HG02852 (cell line): ENCODE measurements around the gene MIEF2.
"Not testable (repeated sequence)": the region's sequence is repeated elsewhere in the genome, so short reads cannot be mapped to it uniquely, and the experiment has no call there.

Source experiments
- ATAC-seq: cut with Tn5 transposase; IDR thresholded peaks from one replicate; pipeline ENCODE4 v1.9.1; 2021; ENCODE audit warnings: mild to moderate bottlenecking, moderate library complexity; ENCODE audit not compliant: unreplicated experiment

MIEF2 gene

GRCh38 chr17:18260332-18261145, at the start of gene MIEF2:
Gene MIEF2 (plus strand): TSS chr17:18260662. CDS start chr17:18262721, 2,059 bp downstream.
- ATAC-seq = peak; percentile 83

- ATAC-seq = no peak
These were observed 46.7 kb upstream of the MIEF2 start for GRCh38 chr17:18213666-18214270.

DNA sequence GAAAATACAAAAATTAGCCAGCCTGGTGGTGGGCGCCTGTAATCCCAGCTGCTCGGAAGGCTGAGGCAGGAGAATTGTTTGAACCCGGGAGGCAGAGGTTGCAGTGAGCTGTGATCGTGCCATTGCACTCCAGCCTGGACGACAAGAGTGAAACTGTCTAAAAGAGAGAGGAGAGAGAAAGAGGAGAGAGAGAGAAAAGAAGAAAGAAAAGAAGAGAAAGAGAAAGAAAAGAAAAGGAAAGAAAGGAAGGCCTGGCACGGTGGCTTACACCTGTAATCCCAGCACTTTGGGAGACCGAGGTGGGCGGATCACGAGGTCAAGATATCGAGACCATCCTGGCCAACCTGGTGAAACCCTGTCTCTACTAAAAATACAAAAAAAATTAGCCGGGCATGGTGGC, 43.6 kb upstream of the MIEF2 start:
- not testable (repeated sequence) for ATAC-seq

DNA sequence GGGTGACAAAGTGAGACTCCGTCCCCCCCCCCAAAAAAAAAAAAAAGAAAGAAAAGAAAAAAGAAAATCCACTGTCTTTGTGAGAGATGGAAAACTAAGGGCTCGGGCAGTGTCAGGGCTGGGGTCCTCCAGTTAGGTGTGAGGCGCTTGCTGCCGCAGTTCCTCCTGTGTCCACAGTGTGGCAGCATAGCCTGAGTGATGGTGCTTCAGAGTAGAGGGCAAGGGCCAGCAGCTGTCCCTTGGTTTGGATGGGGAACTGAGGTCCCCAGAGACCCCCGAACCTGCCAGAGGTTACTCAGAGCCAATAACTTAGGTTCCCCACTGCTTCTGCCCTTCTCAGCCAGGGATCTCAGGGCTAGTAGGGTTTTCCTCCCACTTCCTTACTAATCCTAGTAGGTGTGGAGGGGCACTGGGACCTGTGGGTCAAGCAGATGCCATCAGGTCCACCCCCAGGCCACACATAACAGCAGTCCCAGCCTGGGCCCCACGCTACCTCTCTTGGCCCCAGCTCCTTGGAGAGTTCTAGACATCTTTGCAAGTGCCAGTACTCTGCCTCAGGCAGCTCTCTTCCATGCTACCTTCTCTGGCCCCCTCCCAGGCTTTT, 42.9 kb upstream of the MIEF2 start:
- ATAC-seq = no peak

GRCh38 chr17:18218756-18219415, 41.6 kb upstream of the MIEF2 start:
- ATAC-seq = no peak

DNA sequence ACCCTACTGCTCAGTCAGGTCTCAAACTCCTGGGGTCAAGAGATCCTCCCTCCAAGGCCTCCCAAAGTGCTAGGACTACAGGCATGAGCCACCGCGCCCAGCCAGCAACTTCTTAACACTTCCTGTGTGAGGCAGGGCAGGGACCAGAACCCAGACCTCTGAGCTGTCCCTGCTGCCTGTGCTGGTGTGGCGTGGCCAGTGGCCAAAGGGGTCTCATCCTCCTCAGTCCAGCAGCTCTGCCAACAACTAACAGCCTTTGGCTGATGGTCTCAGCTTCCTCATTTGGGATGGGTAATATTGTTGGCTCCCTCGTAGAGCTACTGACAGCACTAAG, 36.4 kb upstream of the MIEF2 start:
- no peak for ATAC-seq

GRCh38 chr17:18224387-18225120, 35.9 kb upstream of the MIEF2 start:
- no peak for ATAC-seq

- peak; percentile 89 for ATAC-seq
These were observed 35.3 kb upstream of the MIEF2 start, which contains the start of gene LLGL1 for GRCh38 chr17:18225121-18225641. Gene LLGL1 (plus strand): TSS chr17:18225635. CDS start chr17:18225683, 48 bp downstream.

DNA sequence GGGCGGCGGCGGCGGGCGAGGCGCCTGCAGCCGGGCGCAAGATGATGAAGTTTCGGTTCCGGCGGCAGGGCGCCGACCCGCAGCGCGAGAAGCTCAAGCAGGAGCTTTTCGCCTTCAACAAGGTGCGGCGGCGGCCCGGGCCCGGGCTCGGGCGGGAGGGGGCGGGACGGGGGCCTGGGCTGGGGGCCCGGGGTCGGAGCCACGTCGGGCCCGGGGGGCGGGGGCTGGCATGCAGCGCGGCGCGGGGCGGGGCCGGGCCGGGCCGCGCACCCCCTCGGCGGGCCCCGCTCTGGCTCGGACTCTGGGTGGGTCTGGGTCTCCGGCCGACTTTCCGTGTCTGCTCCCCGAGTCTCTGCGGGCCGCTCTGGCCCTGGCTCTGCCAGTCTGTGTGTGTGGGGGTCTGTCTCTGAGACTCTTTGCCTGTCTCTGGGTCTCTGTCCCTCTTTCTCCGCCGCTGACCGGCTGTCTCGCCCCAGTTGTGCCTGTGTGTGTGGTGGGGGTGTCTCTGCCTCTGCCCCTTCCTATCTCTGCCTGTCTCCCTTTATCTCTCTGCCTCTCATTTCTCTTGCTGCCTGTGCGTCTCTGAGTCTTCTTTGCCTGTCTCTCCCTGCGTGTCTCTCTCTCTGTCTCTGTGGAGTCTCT, 34.7 kb upstream of the MIEF2 start:
- peak; percentile 3 for ATAC-seq

- ATAC-seq = no peak
These were observed 34.0 kb upstream of the MIEF2 start for GRCh38 chr17:18226284-18226945.

DNA sequence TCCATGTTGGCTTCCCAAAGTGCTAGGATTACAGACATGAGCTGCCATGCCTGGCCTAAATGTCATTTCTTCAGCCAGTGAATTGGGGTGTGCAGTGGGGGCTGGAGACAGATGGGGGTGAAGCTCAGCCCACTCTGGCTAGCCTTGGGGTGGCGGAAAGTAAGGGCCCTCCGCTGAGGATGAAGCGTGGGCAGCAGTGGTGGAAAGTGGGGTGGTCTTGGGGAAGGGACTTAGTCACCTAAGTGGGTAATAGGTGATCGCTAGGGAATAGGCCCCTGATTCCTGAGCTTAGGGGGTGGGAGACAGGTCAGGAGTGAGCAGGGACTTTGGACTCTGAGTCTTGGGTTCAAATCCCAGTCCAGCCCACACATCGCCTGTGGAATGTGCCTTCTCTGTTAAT, 32.8 kb upstream of the MIEF2 start:
- no peak for ATAC-seq

DNA sequence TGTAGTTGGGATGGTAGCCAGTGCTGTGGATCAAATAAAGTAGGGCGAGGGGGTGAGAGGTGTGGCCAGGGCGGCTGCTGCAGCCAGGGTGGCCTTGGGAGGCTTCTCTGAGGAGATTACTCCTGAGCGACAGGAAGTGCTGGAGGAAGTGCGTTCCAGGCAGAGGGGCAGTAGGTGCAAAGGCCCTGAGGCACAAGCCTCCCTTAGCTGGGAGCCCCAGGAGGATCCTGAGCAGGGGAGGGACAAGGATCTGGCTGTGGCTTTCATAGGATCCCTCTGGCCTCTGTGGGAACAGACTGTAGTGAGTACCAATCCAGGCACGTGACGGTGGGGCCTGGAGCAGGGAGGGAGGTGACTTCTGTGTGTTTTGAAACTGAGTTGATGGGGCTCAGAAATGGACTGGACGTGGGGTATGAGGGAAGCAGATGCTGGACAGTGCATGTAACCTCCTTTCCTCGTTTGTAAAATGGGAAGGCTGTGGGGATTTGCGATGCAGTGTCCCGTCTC, 32.2 kb upstream of the MIEF2 start:
- no peak for ATAC-seq

DNA sequence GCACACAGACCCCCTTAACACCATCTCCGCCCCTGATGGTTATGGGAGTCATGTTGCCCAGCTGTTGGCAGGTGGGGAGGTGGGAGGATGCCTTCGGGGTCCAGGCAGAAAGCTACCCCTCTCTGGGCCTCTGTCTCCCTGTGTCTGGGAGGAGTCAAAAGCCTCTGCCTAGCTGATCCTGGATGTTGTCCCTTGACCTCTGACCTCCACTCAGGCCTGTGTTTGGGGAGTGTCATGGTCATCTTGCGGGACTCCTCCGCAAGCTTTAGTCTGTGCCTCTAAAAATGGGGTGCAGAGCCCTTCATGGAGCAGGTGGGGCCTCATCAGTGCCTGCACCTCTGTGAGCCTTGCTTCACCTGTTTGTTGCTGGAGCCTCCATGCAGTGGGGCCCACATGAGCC, 31.2 kb upstream of the MIEF2 start:
- no peak for ATAC-seq

DNA sequence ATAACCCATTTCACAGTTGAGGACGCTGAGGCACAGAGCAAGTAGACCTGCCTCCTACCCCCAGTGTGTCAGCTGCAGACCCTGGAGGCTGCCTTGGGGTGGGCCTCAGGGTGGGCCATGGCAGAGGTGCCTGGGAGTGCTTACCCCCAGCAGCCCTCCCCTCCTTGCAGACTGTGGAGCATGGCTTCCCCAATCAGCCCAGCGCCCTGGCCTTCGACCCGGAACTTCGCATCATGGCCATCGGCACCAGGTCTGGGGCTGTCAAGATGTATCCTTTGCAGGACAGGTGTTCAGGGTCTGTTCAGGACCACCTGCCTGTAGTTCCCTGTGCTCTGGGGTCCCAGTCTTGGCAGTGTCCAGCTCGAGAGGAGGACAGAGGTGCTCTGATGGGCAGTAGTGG, 30.7 kb upstream of the MIEF2 start:
- ATAC-seq = no peak

DNA sequence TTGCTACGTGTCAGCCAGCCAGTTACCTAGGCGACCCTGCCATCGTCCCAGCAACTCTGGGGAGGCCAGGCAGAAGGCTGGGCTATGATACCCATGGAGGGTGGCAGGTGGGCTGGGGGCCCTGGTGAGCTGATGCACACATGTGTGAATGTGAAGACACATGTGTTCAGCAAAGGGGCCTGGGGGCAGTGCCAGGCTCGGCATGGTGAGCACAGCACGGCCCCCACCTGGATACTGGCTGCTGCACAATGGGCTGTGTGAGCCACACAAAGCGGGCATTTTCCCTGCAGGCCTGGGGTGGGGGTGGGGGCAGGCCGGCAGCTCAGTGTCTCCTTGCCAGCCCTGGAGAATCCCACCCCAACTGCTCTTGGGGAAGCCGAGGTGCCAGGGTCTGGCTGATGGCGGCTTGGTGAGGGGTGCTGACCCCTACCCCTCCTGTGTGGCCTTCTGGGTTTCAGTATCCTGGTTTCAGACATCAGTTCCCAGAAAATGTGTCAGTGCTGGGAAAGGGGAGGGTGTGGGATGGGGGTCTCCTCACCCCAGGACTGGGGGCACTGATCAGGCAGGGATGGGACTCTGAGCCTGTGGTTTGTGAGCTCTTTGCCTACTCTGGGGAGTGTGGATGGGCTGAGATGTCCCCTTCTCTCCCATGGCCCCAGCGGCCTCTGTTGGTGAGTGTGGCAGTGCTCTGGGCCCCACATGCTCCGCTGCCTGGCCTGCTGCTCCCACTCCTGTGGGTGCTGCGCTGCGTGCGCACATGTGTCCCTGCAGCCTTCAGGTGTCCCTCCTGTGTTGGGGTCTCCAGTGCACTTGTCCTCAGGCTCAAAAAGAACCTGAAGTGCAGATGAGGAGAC, 29.9 kb upstream of the MIEF2 start:
- ATAC-seq = no peak

DNA sequence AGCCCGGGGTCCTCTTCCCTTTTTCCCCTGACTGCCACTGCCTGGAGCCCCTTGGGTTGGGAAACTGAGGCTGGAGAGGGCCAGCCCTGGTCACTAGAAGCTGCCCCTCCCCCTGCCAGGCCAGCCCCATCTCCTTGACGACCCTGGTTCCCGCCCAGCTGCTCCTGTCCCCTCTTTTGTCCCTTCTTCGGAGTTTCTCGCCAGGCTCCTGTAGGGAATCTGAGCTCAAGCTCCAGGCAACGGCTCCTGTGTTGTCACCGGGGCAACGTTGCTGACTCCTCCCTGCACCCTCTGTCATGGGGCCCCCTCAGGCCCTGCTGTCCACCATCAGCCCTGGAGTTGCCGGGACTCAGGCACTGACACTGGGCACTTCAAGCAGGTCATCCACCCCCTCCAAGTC, 29.3 kb upstream of the MIEF2 start:
- ATAC-seq = no peak

- ATAC-seq = no peak
These were observed 26.5 kb upstream of the MIEF2 start for GRCh38 chr17:18233803-18234518.

DNA sequence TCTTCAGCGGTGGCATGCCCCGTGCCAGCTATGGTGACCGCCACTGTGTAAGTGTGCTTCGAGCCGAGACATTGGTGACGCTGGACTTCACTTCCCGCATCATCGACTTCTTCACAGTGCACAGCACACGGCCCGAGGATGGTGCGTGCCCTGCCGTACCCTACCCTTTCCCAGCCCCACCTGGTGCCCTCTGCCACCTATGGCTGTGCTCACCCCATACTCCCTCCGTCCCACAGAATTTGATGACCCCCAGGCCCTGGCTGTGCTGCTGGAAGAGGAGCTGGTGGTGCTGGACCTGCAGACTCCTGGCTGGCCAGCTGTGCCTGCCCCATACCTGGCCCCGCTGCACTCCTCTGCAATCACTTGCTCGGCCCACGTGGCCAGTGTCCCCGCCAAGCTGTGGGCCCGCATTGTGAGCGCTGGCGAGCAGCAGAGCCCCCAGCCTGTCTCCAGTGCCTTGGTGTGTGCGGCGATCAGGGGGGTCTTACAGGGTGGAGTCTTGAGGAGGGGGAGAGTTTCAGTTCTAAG, 25.5 kb upstream of the MIEF2 start:
- ATAC-seq = no peak
